Esophagus squamous epithelium (tissue), 4 donors: Measurements from ENCODE around the gene HBZ.

Source experiments
- POLR2A ChIP-seq, 4 donors: fragments of 450-650 bp; IDR thresholded peaks; one replicate each; pipeline ENCODE4 v1.6.1; 2017; ENCODE audit warnings: antibody characterized with exemption in 4 of 4, mild to moderate bottlenecking in 4 of 4, moderate library complexity in 3 of 4
- TF ChIP-seq, protein P1 (sequence below), 6 experiments: fragments of 450-650 bp in 4 of 6; fragments of 200-600 bp in 2 of 6; sonication (generic) in 2 of 6; IDR thresholded peaks; one replicate each; pipeline ENCODE4 v1.5.1; 2016 to 2019; ENCODE audit warnings: antibody characterized with exemption in 6 of 6, mild to moderate bottlenecking in 4 of 6, moderate library complexity in 4 of 6

DNA sequence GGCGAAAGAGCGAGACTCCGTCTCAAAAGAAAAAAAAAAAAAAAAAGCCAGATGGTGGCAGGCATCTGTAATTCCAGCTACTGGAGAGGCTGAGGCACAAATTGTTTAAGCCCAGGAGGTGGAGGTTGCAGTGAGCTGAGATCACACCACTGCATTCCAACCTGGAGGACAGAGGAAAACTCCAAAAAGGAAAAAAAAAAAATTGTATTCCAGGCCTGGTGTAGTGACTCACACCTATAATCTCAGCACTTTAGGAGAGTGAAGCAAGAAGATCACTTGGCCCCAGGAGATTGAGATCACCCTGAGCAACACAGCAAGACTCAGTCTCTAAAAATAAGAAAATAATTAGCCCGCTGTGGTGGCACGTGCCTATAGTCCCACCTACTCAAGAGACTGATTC is 47.9 kb downstream of the HBZ start:
- TF ChIP-seq, protein P1, sequence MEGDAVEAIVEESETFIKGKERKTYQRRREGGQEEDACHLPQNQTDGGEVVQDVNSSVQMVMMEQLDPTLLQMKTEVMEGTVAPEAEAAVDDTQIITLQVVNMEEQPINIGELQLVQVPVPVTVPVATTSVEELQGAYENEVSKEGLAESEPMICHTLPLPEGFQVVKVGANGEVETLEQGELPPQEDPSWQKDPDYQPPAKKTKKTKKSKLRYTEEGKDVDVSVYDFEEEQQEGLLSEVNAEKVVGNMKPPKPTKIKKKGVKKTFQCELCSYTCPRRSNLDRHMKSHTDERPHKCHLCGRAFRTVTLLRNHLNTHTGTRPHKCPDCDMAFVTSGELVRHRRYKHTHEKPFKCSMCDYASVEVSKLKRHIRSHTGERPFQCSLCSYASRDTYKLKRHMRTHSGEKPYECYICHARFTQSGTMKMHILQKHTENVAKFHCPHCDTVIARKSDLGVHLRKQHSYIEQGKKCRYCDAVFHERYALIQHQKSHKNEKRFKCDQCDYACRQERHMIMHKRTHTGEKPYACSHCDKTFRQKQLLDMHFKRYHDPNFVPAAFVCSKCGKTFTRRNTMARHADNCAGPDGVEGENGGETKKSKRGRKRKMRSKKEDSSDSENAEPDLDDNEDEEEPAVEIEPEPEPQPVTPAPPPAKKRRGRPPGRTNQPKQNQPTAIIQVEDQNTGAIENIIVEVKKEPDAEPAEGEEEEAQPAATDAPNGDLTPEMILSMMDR (IDR thresholded peaks at IDR 0.05), result no peak
- TF ChIP-seq POLR2A (IDR thresholded peaks at IDR 0.05), result no peak
